GM18498 (cell line): ENCODE results near the gene STAM.

Experiments
- ATAC-seq: cut with Tn5 transposase; IDR thresholded peaks from one replicate; pipeline ENCODE4 v1.9.1; 2021; ENCODE audit warnings: mild to moderate bottlenecking, moderate library complexity; ENCODE audit not compliant: unreplicated experiment

STAM gene

GRCh38 chr10:17645621-17646345 is 1.8 kb downstream of the STAM start:
- ATAC-seq, result no peak

- no peak for ATAC-seq
Measured at GRCh38 chr10:17647326-17647725, 3.4 kb downstream of the STAM start.

- no peak for ATAC-seq
Measured at GRCh38 chr10:17648243-17649035, 4.5 kb downstream of the STAM start.

DNA sequence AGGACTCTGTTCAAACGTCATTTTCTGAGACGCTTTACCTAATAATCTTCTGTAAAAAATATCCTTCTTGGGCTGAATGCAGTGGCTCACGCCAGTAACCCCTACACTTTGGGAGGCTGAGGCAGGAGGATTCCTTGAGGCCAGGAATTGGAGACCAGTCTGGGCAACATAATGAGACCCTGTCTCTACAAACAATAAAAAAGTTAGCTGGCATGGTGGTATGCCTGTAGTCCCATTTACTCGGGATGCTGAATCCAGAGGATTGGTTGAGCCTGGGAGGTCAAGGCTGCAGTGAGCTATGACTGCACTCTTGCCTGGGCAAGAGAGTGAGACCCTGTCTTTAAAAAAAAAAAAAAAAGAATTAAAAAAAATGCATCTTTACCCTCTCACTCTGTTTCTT is 5.1 kb downstream of the STAM start:
- ATAC-seq, result no peak

DNA sequence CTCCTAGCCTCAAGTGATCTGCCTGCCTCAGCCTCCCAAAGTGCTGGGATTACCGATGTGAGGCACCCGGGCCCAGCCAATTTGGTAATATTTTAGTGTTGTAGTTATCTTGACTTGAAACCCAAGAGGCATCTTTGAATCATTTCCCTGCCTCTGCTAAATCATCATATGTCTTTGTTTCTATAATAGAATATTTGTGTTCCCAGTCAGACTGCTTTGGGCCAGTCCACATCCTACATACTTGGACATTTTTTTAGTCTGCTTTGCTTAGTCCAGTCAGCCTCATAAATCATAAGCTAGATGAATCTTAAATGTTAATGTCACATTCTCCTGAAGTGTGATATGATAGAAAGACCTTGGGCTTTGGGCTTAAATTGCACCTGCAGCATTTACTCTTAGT is 5.9 kb downstream of the STAM start:
- no peak for ATAC-seq

DNA sequence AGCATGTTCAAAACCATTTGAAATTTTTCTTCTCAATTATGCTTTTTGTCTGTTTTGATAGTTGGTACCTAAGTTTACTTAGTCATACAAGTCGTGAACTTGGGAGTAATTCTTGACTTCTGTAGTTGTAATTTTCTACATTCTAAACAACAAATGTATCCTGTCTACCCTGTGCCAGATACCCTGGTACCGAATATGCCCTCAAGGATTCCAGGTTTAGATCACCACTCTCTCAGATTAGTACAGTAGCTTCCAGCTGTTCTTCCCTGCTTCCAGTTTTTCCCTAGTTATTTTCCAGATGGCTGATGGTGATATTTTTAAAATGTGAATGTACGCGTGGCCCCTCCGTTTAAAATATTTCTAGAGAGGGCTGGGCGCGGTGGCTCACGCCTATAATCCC is 6.5 kb downstream of the STAM start:
- ATAC-seq, result no peak

DNA sequence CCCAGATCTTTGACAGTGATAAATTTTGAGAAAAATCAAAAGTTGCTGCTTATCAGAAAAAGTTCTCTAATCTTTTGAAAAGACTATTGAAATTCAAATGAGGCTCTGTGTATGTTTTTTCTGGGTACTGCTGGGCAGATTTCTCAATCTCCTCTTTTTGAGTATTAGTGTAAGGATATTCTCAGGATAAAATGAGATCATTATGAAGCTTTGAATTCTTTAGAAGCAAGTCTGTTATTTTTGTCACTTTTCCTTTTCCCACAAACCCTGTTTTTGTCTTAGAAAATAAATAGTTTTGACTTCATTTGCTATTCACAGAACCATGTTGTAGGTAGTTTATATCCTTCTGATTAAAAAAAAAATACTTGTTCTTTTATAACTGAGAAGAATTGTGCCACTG is 7.9 kb downstream of the STAM start:
- no peak for ATAC-seq

DNA sequence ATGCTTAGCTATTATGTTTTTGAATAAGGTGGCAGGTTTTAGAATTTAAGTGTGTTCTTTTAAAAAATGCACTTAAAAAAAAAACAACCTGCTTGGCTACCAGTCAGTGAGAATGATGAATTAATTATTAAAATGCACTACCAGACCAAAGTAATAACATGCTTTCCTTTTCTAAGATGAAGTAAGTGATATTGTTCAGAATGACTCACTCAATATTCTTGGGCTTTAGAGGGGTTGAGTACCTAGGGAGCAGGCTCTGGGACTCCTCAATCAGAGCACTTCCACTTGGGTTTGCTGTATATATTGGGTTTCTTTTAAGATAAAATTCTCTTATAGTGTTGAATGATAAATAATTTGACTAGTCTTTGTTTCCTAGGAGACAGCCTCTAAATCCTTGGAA is 8.6 kb downstream of the STAM start:
- ATAC-seq, result no peak

- ATAC-seq, result peak; percentile 33
Measured at GRCh38 chr10:17655009-17655408, 11.1 kb downstream of the STAM start.

DNA sequence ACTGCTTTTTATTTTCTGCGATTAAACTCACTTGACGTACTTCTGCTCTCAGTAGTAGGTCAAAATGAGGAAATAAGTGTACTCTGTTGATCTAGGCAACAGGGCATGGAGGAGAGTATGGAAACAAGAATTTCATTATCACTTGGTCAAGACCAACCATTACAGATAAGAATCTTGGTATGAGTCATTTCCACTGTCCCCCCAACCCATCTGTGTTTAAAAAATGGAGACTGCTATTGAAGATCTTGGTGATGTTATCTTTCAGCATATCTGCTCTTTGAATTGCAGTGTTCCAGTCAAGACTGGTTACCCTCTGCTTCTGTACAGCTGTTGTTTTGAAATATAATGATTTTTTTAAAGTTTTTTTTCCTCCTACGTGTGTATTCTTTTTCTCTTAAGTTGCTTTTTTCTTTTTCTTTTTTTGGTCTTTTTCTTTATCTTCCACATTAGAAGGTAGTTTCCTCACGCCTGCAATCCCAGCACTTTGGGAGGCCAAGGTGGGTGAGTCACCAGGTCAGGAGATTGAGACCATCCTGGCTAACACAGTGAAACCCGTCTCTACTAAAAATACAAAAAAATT is 11.7 kb downstream of the STAM start:
- peak; percentile 91 for ATAC-seq

DNA sequence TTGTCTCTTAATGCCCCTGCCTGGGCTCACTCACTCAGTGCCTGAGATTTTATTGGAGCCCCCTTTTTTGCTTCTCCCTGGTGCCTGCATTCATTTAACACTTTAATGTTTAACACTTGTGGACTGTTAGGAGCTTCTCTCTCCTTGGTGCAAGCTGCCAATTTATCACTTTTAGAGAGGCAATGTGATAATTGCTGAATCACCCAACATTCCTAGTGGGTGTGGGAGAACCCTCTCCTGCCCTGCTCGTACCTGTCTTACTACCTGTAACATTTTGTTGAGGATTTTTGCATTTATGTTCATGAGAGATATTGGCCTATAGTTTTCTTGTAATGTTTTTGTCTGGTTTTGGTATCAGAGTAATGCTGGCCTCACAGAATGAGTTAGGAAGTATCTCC is 13.2 kb downstream of the STAM start:
- ATAC-seq, result no peak

- ATAC-seq, result no peak
Measured at GRCh38 chr10:17659365-17659764, 15.4 kb downstream of the STAM start.

DNA sequence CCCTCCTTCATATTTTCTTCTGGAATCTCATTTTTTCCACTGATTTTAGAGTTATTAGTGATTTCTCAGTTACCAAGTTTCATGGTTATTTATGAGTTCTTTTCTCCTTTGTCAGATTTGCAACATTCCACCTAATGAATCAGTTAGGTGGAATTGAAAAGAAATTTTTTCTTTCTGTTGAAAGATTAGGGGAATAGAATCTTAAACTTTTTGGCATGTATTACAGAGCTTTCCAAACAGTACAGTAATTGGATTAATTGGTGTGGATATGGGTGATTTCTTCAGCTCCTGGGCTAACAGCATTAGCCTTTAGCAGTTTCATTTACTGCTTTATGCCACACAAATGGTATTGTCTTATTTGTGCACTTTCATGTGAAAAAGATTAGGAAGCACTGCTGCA is 17.0 kb downstream of the STAM start:
- ATAC-seq, result no peak

DNA sequence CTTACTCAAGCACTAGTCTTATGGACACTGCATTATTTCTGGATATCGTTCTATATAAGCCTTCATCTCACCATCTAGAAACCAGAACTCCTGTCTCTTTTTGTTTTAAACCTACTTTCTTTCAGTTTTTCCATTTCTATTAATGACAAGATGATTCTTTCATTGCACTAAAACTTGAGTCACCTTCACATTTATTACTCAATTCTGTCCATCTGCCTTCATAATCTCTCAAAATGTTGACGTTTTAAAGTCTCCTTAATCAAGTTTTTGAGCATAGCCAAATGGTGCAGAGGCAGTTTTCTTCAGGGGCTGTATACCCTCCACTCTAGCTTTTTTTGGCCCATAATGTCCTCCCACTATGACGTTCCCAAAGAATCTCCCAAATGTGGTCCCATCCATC is 17.6 kb downstream of the STAM start:
- ATAC-seq, result no peak

DNA sequence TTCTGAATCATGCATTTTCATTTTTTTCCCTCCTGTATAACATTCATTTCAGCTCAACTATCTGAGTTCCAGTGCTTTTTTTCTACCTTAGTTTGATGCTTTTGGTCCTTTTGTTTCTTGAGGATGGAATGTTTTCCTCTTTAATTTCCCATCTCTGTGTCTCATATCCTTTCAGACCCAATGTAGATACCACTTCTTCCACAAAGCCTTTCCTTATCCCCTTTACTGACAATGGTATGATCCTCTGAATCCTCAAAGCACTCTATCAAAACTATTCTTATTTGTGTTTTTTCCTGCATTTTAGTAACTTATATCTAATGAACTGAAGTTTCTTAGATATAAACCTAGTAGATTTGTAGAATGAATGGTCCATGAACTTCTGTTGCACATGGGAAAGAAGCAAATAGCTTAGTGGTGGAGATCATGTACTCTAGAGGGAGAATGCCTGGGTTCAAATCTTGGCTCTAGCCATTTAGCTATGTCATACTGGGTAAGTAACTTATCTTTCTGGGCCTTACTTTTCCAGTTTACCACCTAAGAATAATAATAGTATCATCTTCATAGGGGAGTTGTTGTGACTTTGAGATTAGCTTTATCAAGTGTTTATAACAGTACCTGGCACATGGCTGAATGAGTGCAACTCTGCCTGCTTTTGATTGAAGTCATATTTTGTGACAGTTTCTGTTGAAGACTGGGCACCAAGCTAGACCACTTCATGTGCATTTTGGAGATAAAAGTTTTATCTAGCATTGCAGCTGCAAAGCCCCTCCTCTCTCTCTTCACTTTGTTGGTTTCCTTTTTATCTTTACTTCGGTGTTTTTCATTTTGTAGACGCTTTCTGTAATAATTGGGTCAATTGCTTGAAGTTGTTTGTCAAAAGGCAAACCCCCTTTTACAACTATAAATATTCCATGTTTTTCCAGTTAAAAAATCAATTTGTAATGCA is 18.5 kb downstream of the STAM start:
- no peak for ATAC-seq

DNA sequence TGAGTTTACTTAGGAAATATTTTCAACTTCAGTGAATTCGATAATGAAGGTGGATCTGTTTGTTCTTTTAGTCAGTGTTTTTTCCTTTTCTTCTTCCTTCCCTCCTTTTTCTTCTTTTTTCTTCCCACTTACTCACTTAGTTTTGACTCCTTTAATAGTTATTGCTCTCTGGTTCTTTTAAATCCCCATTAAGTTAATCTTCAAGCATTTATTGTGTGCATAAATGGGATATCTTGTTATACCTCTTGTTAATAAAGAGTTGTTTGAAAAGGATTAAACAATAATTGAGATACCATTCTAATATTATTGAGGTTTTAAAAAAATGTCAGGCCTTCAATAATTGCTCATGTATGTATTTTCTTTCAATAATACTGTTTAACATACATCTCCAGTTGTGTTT is 19.5 kb downstream of the STAM start:
- no peak for ATAC-seq

DNA sequence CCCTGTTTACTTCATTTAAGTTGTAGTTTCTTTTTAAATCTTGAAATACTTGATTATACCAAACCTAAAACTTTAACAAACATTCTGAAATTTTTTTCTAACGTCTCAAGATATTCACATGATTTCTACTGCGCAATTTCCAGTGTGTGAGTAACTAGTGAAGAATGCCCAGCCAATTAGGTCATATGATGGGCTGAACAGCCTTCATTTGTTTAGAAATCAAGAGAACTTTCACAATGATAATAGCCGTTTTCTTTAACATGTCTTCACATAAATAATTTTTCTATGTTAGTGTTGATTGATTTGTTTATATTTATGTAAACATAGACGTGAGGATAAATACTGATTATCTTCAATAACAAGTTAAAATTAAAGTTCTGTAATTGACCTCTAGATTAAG is 21.8 kb downstream of the STAM start:
- no peak for ATAC-seq

DNA sequence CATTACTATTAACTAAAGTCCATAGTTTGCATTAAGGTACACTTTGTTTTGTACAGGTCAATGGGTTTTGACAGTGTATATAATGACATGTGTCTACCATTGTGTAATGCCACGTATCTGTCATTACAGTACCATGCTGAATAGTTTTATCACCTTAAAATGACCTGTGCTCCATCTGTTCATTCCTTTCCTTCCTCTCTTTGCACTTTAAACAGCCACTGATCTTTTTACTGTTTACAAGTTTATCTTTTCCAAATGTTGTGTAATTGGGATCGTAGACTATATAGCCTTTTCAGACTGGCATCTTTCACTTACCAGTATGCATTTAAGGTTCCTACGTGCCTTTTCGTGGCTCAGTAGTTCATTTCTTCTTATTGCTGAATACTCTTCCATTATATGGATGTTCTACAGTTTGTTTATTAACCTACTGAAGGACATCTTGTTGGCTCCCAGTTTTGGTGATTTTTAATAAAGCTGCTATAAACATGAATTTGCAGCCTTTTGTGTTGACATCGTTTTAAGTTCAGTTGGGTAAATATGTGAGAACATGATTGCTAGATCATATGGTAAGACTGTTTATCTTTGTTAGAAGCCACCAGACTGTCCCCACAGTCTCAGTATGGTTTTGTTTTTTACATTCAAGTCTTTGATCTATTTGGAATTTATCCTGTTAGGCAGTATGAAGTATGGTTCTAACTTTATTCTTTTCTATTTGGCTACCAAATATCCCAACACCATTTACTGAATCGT is 24.7 kb downstream of the STAM start:
- peak; percentile 33 for ATAC-seq

GRCh38 chr10:17669185-17669872 is 25.4 kb downstream of the STAM start:
- ATAC-seq, result peak; percentile 53

GRCh38 chr10:17671307-17671706 is 27.4 kb downstream of the STAM start:
- no peak for ATAC-seq
